ENCODE results near the gene USP10.

The USP10 gene

DNA sequence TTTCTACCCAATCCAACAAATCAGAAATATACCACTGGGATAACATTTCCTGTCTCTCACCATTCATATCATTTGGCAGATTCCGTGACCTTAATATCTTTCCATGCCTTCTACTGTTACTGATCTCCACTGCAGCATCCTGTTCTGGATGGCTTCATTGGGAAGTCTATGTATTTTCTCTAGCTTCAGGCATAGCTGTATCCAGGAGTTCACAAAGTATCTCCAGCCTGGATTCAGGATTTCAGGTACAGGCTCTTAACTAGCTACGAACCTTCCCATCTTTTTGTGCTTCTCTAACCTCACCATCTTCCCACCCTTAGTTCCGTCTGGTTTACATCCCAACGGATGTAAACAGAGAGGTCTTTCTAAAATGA lies 15.2 kb upstream of the USP10 start:
- no peaks in the 10 kb centered on the region for H3K36me3 ChIP-seq (ENCODE audit: insufficient read depth, low read length)
- no peak for TF ChIP-seq EZH2phosphoT487 (IDR thresholded peaks at IDR 0.05; ENCODE audit: borderline replicate concordance)
- TF ChIP-seq, protein P1, sequence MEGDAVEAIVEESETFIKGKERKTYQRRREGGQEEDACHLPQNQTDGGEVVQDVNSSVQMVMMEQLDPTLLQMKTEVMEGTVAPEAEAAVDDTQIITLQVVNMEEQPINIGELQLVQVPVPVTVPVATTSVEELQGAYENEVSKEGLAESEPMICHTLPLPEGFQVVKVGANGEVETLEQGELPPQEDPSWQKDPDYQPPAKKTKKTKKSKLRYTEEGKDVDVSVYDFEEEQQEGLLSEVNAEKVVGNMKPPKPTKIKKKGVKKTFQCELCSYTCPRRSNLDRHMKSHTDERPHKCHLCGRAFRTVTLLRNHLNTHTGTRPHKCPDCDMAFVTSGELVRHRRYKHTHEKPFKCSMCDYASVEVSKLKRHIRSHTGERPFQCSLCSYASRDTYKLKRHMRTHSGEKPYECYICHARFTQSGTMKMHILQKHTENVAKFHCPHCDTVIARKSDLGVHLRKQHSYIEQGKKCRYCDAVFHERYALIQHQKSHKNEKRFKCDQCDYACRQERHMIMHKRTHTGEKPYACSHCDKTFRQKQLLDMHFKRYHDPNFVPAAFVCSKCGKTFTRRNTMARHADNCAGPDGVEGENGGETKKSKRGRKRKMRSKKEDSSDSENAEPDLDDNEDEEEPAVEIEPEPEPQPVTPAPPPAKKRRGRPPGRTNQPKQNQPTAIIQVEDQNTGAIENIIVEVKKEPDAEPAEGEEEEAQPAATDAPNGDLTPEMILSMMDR (conservative IDR thresholded peaks at IDR 0.05; ENCODE audit: low read length) = no peak

DNA sequence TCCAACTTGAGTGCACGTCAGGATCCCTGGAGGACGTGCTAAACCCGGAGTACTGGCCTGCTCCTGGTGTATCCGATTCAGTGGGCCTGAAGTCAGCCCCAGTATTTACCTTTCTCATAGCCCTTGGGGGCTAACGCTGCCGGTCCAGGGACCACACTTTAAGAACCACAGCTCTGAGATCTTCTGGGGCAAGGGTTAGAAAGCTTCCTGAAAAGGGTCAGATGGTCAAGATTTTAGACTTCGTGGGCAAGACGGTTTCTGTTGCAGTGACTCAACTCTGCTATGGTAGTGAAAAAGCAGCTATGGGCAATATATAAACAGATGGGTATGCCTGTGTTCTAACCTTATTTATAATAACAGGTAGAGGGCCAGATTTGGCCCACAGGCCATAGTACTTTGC lies 14.6 kb upstream of the USP10 start:
- Histone ChIP-seq H3F3A (ENCODE audit: low read depth) (no peaks in the 10 kb centered on the region), H2AFZ (ENCODE audit: low read length) (no peak overlapping the region), H3K9me2 (replicated peaks; ENCODE audit: low read depth, low read length) (no peaks in the 10 kb centered on the region), H3K4me1 (ENCODE audit: insufficient read depth, low read length, poor library complexity, severe bottlenecking) (peaks cover 9% of the 10 kb centered on the region), H3K36me3 (ENCODE audit: insufficient read depth, low read length) (no peaks in the 10 kb centered on the region), H3K79me2 (ENCODE audit: insufficient read depth, low read length) (no peaks in the 10 kb centered on the region), H4K20me1 (ENCODE audit: insufficient read depth, low read length, poor library complexity, severe bottlenecking) (no peaks in the 10 kb centered on the region), H3K9ac (ENCODE audit: low read depth, low read length, poor library complexity, severe bottlenecking) (no peak overlapping the region), H3K4me2 (ENCODE audit: low read depth, low read length, poor library complexity, severe bottlenecking) (no peak overlapping the region), H3K4me3 (ENCODE audit: low read length, poor library complexity, severe bottlenecking) (no peak overlapping the region), H3K27me3 (ENCODE audit: insufficient read depth, low read length, poor library complexity, severe bottlenecking) (no peaks in the 10 kb centered on the region), H3K9me3 (ENCODE audit: insufficient read depth, low read depth, low read length) (no peaks in the 10 kb centered on the region)
- TF ChIP-seq, protein P1 (conservative IDR thresholded peaks at IDR 0.05; ENCODE audit: low read length) = no peak
- TF ChIP-seq EZH2phosphoT487 (IDR thresholded peaks at IDR 0.05; ENCODE audit: borderline replicate concordance) = no peak

More for the DNA sequence above, 15.2 kb upstream of the USP10 start:
- Histone ChIP-seq H3K79me2 (ENCODE audit: insufficient read depth, low read length) (no peaks in the 10 kb centered on the region), H3F3A (ENCODE audit: low read depth) (no peaks in the 10 kb centered on the region), H4K20me1 (ENCODE audit: insufficient read depth, low read length, poor library complexity, severe bottlenecking) (no peaks in the 10 kb centered on the region), H2AFZ (ENCODE audit: low read length) (no peak overlapping the region), H3K4me1 (ENCODE audit: insufficient read depth, low read length, poor library complexity, severe bottlenecking) (peaks cover 9% of the 10 kb centered on the region), H3K9me2 (replicated peaks; ENCODE audit: low read depth, low read length) (no peaks in the 10 kb centered on the region), H3K9me3 (ENCODE audit: insufficient read depth, low read depth, low read length) (no peaks in the 10 kb centered on the region), H3K27me3 (ENCODE audit: insufficient read depth, low read length, poor library complexity, severe bottlenecking) (no peaks in the 10 kb centered on the region), H3K4me3 (ENCODE audit: low read length, poor library complexity, severe bottlenecking) (no peak overlapping the region), H3K9ac (ENCODE audit: low read depth, low read length, poor library complexity, severe bottlenecking) (no peak overlapping the region), H3K4me2 (ENCODE audit: low read depth, low read length, poor library complexity, severe bottlenecking) (no peak overlapping the region)

DNA sequence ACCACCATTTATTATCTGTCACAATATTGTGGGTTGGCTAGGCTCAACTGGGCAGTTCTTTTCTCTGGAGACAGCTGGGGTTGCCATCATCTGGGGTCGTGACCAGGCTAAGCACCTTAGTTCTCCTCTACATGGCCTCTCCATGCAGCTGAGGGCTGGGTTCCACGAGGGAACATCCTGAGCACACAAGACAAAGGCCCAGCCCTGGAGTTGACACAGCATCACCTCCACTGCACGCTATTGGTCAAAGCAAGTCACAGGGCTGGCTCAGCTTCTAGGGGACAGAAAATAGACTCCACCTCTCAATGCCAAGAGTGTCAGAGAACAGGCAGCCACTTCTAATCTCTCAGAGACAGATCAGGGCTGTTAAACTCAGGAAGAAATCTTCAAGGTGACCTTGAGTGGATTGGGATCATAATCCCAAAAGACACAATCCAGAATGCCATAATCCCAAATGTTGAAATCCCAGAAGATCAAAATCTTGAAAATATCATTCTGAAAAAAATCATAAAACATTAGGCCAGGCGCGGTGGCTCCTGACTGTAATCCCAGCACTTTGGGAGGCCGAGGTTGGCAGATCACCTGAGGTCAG lies 13.0 kb upstream of the USP10 start:
- H3K27me3 ChIP-seq (ENCODE audit: insufficient read depth, low read length, poor library complexity, severe bottlenecking) = no peaks in the 10 kb centered on the region
- H3K4me2 ChIP-seq (ENCODE audit: low read depth, low read length, poor library complexity, severe bottlenecking) = no peak overlapping the region
- no peak for TF ChIP-seq EZH2phosphoT487 (IDR thresholded peaks at IDR 0.05; ENCODE audit: borderline replicate concordance)
- TF ChIP-seq, protein P1 (conservative IDR thresholded peaks at IDR 0.05; ENCODE audit: low read length) = no peak
- no peak overlapping the region for H2AFZ ChIP-seq (ENCODE audit: low read length)
- no peak overlapping the region for H3K4me3 ChIP-seq (ENCODE audit: low read length, poor library complexity, severe bottlenecking)
- no peak overlapping the region for H3K9ac ChIP-seq (ENCODE audit: low read depth, low read length, poor library complexity, severe bottlenecking)
- H3K9me2 ChIP-seq (replicated peaks; ENCODE audit: low read depth, low read length) = no peaks in the 10 kb centered on the region
- H3K4me1 ChIP-seq (ENCODE audit: insufficient read depth, low read length, poor library complexity, severe bottlenecking) = peaks cover 9% of the 10 kb centered on the region
- H3F3A ChIP-seq (ENCODE audit: low read depth) = no peaks in the 10 kb centered on the region
- no peaks in the 10 kb centered on the region for H3K36me3 ChIP-seq (ENCODE audit: insufficient read depth, low read length)
- no peaks in the 10 kb centered on the region for H3K79me2 ChIP-seq (ENCODE audit: insufficient read depth, low read length)
- H3K9me3 ChIP-seq (ENCODE audit: insufficient read depth, low read depth, low read length) = no peaks in the 10 kb centered on the region
- no peaks in the 10 kb centered on the region for H4K20me1 ChIP-seq (ENCODE audit: insufficient read depth, low read length, poor library complexity, severe bottlenecking)

Data from Loucy (cell line).